Mesenchymal stem cell (in vitro differentiated cells and primary cell): Measurements from ENCODE around the gene YWHAQ.

ENCODE experiments used
- DNase-seq: peaks from one replicate; pipeline ENCODE4 v3.0.0-alpha.2; 2013
- H2AFZ ChIP-seq: one replicate; pipeline ENCODE4 v1.6.1; 2013; ENCODE audit warnings: low read depth, mild to moderate bottlenecking, control low read depth, inconsistent platforms, low read length, moderate library complexity
- H2AK5ac ChIP-seq: 2 replicates; pipeline ENCODE4 v1.6.1; 2013; ENCODE audit warnings: low read length, moderate library complexity, mild to moderate bottlenecking, inconsistent platforms; ENCODE audit not compliant: severe bottlenecking
- H2BK120ac ChIP-seq: one replicate; pipeline ENCODE4 v1.6.1; 2013; ENCODE audit warnings: low read depth, mild to moderate bottlenecking, inconsistent platforms, low read length, moderate library complexity
- H2BK12ac ChIP-seq, 2 experiments: one replicate each; pipeline ENCODE4 v1.6.1; 2013; ENCODE audit warnings: inconsistent platforms in 2 of 2, low read length in 2 of 2, mild to moderate bottlenecking in 2 of 2, moderate library complexity in 2 of 2, control low read depth in 1 of 2
- H2BK15ac ChIP-seq: one replicate; pipeline ENCODE4 v1.6.1; 2013; ENCODE audit warnings: mild to moderate bottlenecking, low read depth, inconsistent platforms; ENCODE audit not compliant: poor library complexity, severe bottlenecking
- H2BK5ac ChIP-seq: 2 replicates; pipeline ENCODE4 v1.6.1; 2013; ENCODE audit warnings: low read depth, mild to moderate bottlenecking, low read length, control low read depth, inconsistent platforms; ENCODE audit not compliant: poor library complexity, severe bottlenecking
- H3K14ac ChIP-seq, 2 experiments: one replicate each; pipeline ENCODE4 v1.6.1; 2013; ENCODE audit warnings: inconsistent platforms in 2 of 2, low read length in 2 of 2, control low read depth in 1 of 2, mild to moderate bottlenecking in 1 of 2, moderate library complexity in 1 of 2
- H3K18ac ChIP-seq, 2 experiments: one replicate each; pipeline ENCODE4 v1.6.1; 2013; ENCODE audit warnings: inconsistent platforms in 2 of 2, low read length in 2 of 2, control low read depth in 1 of 2, low read depth in 1 of 2, mild to moderate bottlenecking in 1 of 2
- H3K23ac ChIP-seq, 2 experiments: one replicate each; pipeline ENCODE4 v1.6.1; 2013; ENCODE audit warnings: inconsistent platforms in 2 of 2, low read length in 2 of 2, mild to moderate bottlenecking in 2 of 2, moderate library complexity in 2 of 2, control low read depth in 1 of 2
- H3K27ac ChIP-seq: 2 replicates; pipeline ENCODE4 v1.5.1; 2013; ENCODE audit warnings: mild to moderate bottlenecking, moderate library complexity, low read length, control low read depth, inconsistent platforms; ENCODE audit not compliant: poor library complexity, severe bottlenecking
- H3K27me3 ChIP-seq, 2 experiments: 2 replicates each; pipeline versions ENCODE4 v1.6.1 to v1.7.0; 2013; ENCODE audit warnings: low read length in 2 of 2, mild to moderate bottlenecking in 2 of 2, moderate library complexity in 2 of 2, control low read depth in 1 of 2, inconsistent platforms in 1 of 2; ENCODE audit not compliant: control insufficient read depth in 1 of 2, insufficient read depth in 1 of 2
- H3K36me3 ChIP-seq, 2 experiments: 2 replicates each; pipeline versions ENCODE4 v1.6.1 to v1.7.0; 2013; ENCODE audit warnings: low read length in 2 of 2, control low read depth in 1 of 2, inconsistent platforms in 1 of 2, low read depth in 1 of 2, mild to moderate bottlenecking in 1 of 2; ENCODE audit not compliant: insufficient read depth in 2 of 2, control insufficient read depth in 1 of 2
- H3K4ac ChIP-seq, 2 experiments: one replicate each; pipeline ENCODE4 v1.6.1; 2013; ENCODE audit warnings: inconsistent platforms in 2 of 2, low read length in 2 of 2, mild to moderate bottlenecking in 2 of 2, moderate library complexity in 2 of 2, control low read depth in 1 of 2, low read depth in 1 of 2
- H3K4me1 ChIP-seq: 2 replicates; pipeline ENCODE4 v1.6.1; 2013; ENCODE audit warnings: low read depth, low read length, control low read depth; ENCODE audit not compliant: control insufficient read depth, insufficient read depth
- H3K4me2 ChIP-seq: 2 replicates; pipeline ENCODE4 v1.6.1; 2013; ENCODE audit warnings: low read length, mild to moderate bottlenecking, inconsistent platforms; ENCODE audit not compliant: poor library complexity, severe bottlenecking
- H3K4me3 ChIP-seq, 2 experiments: 2 replicates each; pipeline versions ENCODE4 v1.5.1 to v1.7.0; 2013; ENCODE audit warnings: low read length in 2 of 2, mild to moderate bottlenecking in 2 of 2, control low read depth in 1 of 2, low read depth in 1 of 2; ENCODE audit not compliant: insufficient read depth in 1 of 2
- H3K79me1 ChIP-seq: replicated peaks from 2 replicates; pipeline ENCODE4 v1.6.1; 2013; ENCODE audit warnings: mild to moderate bottlenecking, control low read depth, low read length, inconsistent platforms; ENCODE audit not compliant: poor library complexity, severe bottlenecking
- H3K9ac ChIP-seq: 2 replicates; pipeline ENCODE4 v1.7.0; 2013; ENCODE audit warnings: mild to moderate bottlenecking, low read length, moderate library complexity
- H3K9me3 ChIP-seq: 2 replicates; pipeline ENCODE4 v1.7.0; 2013; ENCODE audit warnings: mild to moderate bottlenecking, low read length; ENCODE audit not compliant: control insufficient read depth
- H4K8ac ChIP-seq: one replicate; pipeline ENCODE4 v1.6.1; 2013; ENCODE audit warnings: inconsistent platforms, mild to moderate bottlenecking, low read length, moderate library complexity
- H4K91ac ChIP-seq: one replicate; pipeline ENCODE4 v1.6.1; 2013; ENCODE audit warnings: mild to moderate bottlenecking, low read length, inconsistent platforms
- WGBS: methylation state at CpG from one replicate; pipeline ENCODE4 v1.1.7; 2013; ENCODE audit warnings: mixed read lengths; 5-methylcytosine and 5-hydroxymethylcytosine counted together

YWHAQ gene

DNA sequence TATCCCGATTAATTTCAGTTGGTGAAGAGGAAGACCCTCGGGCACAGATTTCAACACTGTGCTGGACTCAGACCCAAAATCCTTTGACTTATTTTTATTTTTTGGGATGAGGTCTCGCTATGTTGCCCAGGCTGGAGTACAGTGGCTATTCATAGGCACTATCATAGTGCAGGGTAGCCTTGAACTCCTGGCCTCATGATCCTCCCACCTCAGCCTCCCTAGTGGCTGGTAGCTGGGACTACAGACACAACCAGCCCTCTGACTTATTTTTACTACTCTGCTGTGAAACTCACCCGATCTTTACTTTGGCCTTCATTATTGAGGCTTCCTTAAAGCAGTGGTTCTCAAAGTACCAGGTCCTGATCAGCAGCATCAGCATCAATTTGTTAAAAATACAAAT, 57.0 kb downstream of the YWHAQ start:
- H3K4ac ChIP-seq = no peak overlapping the region

DNA sequence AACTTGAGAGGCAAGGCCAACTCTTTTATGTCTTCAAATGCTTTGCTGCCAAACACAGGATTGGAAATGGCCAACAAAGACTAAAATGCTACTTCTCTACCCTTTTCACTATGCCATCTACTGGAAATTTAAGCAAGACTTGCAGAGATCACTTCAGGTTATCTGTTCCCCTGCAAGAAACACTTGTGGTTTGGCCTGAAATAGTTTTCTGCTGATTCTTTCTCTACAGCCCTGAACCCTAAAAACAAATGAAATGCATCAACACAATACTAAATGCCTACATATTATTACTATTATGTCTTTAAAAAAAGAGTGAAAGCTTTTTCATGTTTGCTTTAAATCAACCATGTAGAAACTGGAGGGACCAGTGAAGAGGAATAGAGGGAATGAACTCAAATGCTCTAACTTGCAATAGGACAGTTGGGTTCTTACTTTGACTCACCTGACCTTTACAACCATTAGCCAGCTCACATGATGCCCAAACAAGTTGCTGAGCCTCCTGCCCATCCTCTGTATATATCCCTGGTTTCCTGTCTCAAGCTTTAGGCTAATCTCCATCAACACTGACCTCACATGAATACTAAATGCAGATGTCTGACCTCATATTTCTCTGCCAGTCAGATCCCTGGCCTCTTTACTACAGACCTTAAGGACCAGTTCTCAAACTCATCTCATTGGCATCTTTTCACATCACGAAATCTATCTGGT, 57.6 kb downstream of the YWHAQ start:
- H2AFZ ChIP-seq = no peak overlapping the region
- peaks cover 0 to 13% of the 10 kb centered on the region in 2 experiments for H3K36me3 ChIP-seq
- no peak overlapping the region for H3K4me2 ChIP-seq
- H3K9me3 ChIP-seq = no peaks in the 10 kb centered on the region
- peak; percentile 53 for DNase-seq
- no peaks in the 10 kb centered on the region for H3K79me1 ChIP-seq
- H3K4me3 ChIP-seq = no peak overlapping the region
- H2BK5ac ChIP-seq = no peak overlapping the region
- no CpG with 5 or more reads among the region's 1 CpG for WGBS
- H4K91ac ChIP-seq = no peak overlapping the region
- no peak overlapping the region for H4K8ac ChIP-seq
- H3K27ac ChIP-seq = peak overlapping the region; percentile 20
- H3K9ac ChIP-seq = no peak overlapping the region
- no peak overlapping the region for H3K14ac ChIP-seq
- H3K4ac ChIP-seq = no peak overlapping the region
- H2AK5ac ChIP-seq = no peak overlapping the region
- H2BK120ac ChIP-seq = no peak overlapping the region
- H3K18ac ChIP-seq = no peak overlapping the region
- no peak overlapping the region for H3K23ac ChIP-seq
- no peaks in the 10 kb centered on the region for H3K4me1 ChIP-seq
- no peak overlapping the region for H2BK12ac ChIP-seq
- no peaks in the 10 kb centered on the region for H3K27me3 ChIP-seq
- no peak overlapping the region for H2BK15ac ChIP-seq

More for the DNA sequence above, 57.0 kb downstream of the YWHAQ start:
- Histone ChIP-seq H2BK12ac (no peak overlapping the region), H3K27me3 (no peaks in the 10 kb centered on the region), H2AFZ (no peak overlapping the region), H3K36me3 (peaks cover 0 to 14% of the 10 kb centered on the region in 2 experiments), H3K9me3 (no peaks in the 10 kb centered on the region), H2AK5ac (no peak overlapping the region), H3K4me2 (no peak overlapping the region), H2BK15ac (no peak overlapping the region), H3K27ac (no peak overlapping the region), H2BK120ac (no peak overlapping the region), H3K14ac (peak overlapping the region in 1 of 2 experiments; percentile 70), H3K4me3 (no peak overlapping the region), H3K9ac (no peak overlapping the region), H4K91ac (no peak overlapping the region), H2BK5ac (no peak overlapping the region), H3K18ac (peak overlapping the region in 1 of 2 experiments; percentile 30), H3K79me1 (no peaks in the 10 kb centered on the region), H4K8ac (no peak overlapping the region), H3K23ac (no peak overlapping the region), H3K4me1 (no peaks in the 10 kb centered on the region)
- DNase-seq = no peak
- 94% methylated on average over 4 of the region's 4 CpGs for WGBS

GRCh38 chr2:9570182-9571060, 60.4 kb downstream of the YWHAQ start:
- WGBS = 98% methylated on average over 3 of the region's 4 CpGs

More at GRCh38 chr2:9570182-9571060, 60.4 kb downstream of the YWHAQ start:
- H4K91ac ChIP-seq = peak overlapping the region; percentile 62
- no peak overlapping the region for H3K4me3 ChIP-seq
- no peak for DNase-seq
- H3K23ac ChIP-seq = no peak overlapping the region
- no peak overlapping the region for H3K4me2 ChIP-seq
- H4K8ac ChIP-seq = no peak overlapping the region
- no peaks in the 10 kb centered on the region for H3K27me3 ChIP-seq
- no peak overlapping the region for H2BK12ac ChIP-seq
- no peak overlapping the region for H2BK5ac ChIP-seq
- no peak overlapping the region for H2AK5ac ChIP-seq
- H3K18ac ChIP-seq = no peak overlapping the region
- no peak overlapping the region for H3K14ac ChIP-seq
- H3K9me3 ChIP-seq = no peaks in the 10 kb centered on the region
- no peak overlapping the region for H3K4ac ChIP-seq
- no peaks in the 10 kb centered on the region for H3K79me1 ChIP-seq
- peaks cover 3% of the 10 kb centered on the region for H3K4me1 ChIP-seq
- no peak overlapping the region for H2BK120ac ChIP-seq
- no peak overlapping the region for H2BK15ac ChIP-seq
- peak overlapping the region; percentile 1 for H3K9ac ChIP-seq
- H3K36me3 ChIP-seq = peaks cover 0 to 13% of the 10 kb centered on the region in 2 experiments
- no peak overlapping the region for H2AFZ ChIP-seq
- no peak overlapping the region for H3K27ac ChIP-seq
